K562 (cell line): ENCODE measurements around the gene ZNF234. TPM values are rescaled to one million over a fixed set of nuclear protein-coding genes. Genes with fewer than 3 reads are reported as not detected.
A peak's percentile ranks its signal among the peaks of the same experiment; 100 is the strongest.

Experiments used
- ATAC-seq: fragments of 200-7000 bp; cut with Tn5 transposase; 3 replicates; pipeline ENCODE4 v1.9.1; 2020; ENCODE audit warnings: moderate library complexity
- BruUV-seq: library from RNA; stranded (reverse); fragments of 400-500 nt; replicated peaks from 2 replicates; lab custom pipeline; 2021; lab: Mats Ljungman, UMichigan
- CTCF ChIA-PET: fragments of 300-600 bp; formaldehyde crosslinking; extraction: SDS; loops from one replicate; lab custom pipeline; 2021; ENCODE audit warnings: low intra/inter-chr PET ratio; lab: Yijun Ruan, JAX
- POLR2A ChIA-PET: fragments of 300-600, 350-650 bp; sonication (Branson Sonifier 250); formaldehyde crosslinking; extraction: SDS; loops from one replicate; lab custom pipeline; 2021; ENCODE audit warnings: antibody characterized with exemption, inconsistent platforms; lab: Yijun Ruan, JAX
- DNase-seq, 4 experiments: peaks; one replicate each; pipeline versions ENCODE4 v3.0.0 to v3.0.0-alpha.2; 2011 to 2018; ENCODE audit warnings: low spot score in 3 of 4, mixed read lengths in 3 of 4; ENCODE audit errors: extremely low read depth in 1 of 4
- FAIRE-seq: peaks from 2 replicates; lab custom pipeline; 2011; peaks lifted over from hg19 to GRCh38; lab: Jason Lieb, UNC
- H2AFZ ChIP-seq: 2 replicates; pipeline ENCODE4 v1.6.0; 2011; ENCODE audit warnings: low read depth, low read length, control low read depth, inconsistent platforms
- H3K27ac ChIP-seq: fragments of 200-600 bp; 3 replicates; pipeline ENCODE4 v1.8.0; 2011; ENCODE audit warnings: low read depth, mild to moderate bottlenecking, control low read depth, inconsistent platforms, low read length, moderate library complexity, mixed read lengths; ENCODE audit errors: extremely low read depth
- H3K27me3 ChIP-seq, 2 experiments: fragments of 300-600 bp in 1 of 2; 2 replicates in 1 of 2; 3 replicates in 1 of 2; pipeline versions ENCODE4 v1.6.0 to v1.8.0; 2011; ENCODE audit warnings: inconsistent platforms in 2 of 2, low read length in 2 of 2, mild to moderate bottlenecking in 1 of 2, mixed read lengths in 1 of 2, moderate library complexity in 1 of 2; ENCODE audit not compliant: control insufficient read depth in 2 of 2, insufficient read depth in 2 of 2
- H3K36me3 ChIP-seq: fragments of 300-600 bp; 3 replicates; pipeline ENCODE4 v1.8.0; 2011; ENCODE audit warnings: mild to moderate bottlenecking, low read length, inconsistent platforms; ENCODE audit not compliant: control insufficient read depth, insufficient read depth
- H3K4me1 ChIP-seq, 2 experiments: fragments of 200-600 bp in 1 of 2; replicated peaks in 1 of 2; 2 replicates in 1 of 2; 3 replicates in 1 of 2; pipeline versions ENCODE4 v1.5.1 to v1.8.0; 2011; ENCODE audit warnings: inconsistent platforms in 2 of 2, low read length in 2 of 2, mild to moderate bottlenecking in 1 of 2, mixed read lengths in 1 of 2, moderate library complexity in 1 of 2; ENCODE audit not compliant: control insufficient read depth in 2 of 2, insufficient read depth in 2 of 2
- H3K4me2 ChIP-seq: 2 replicates; pipeline ENCODE4 v1.6.1; 2011; ENCODE audit warnings: low read length, control low read depth, inconsistent platforms, mixed read lengths; ENCODE audit not compliant: insufficient read depth
- H3K4me3 ChIP-seq: fragments of 200-600 bp; sonication (generic), shearing (Covaris generic); 2 replicates; pipeline ENCODE4 v1.5.1; 2016; ENCODE audit warnings: control low read depth, inconsistent platforms
- H3K79me2 ChIP-seq: fragments of 200-600 bp; 3 replicates; pipeline ENCODE4 v1.8.0; 2011; ENCODE audit warnings: low read length, inconsistent platforms; ENCODE audit not compliant: control insufficient read depth, insufficient read depth
- H3K9ac ChIP-seq, 2 experiments: 2 replicates each; pipeline versions ENCODE4 v1.6.0 to v1.6.1; 2011; ENCODE audit warnings: low read depth in 2 of 2, low read length in 2 of 2, control low read depth in 1 of 2, inconsistent platforms in 1 of 2, mild to moderate bottlenecking in 1 of 2, mixed read lengths in 1 of 2; ENCODE audit not compliant: insufficient read depth in 1 of 2
- H3K9me1 ChIP-seq: one replicate; pipeline ENCODE4 v1.6.0; 2011; ENCODE audit warnings: inconsistent platforms, mild to moderate bottlenecking, low read length, moderate library complexity; ENCODE audit not compliant: control insufficient read depth, insufficient read depth
- H3K9me3 ChIP-seq: replicated peaks from 2 replicates; pipeline ENCODE4 v1.5.1; 2011; ENCODE audit warnings: low read depth, low read length, inconsistent platforms; ENCODE audit not compliant: control insufficient read depth, insufficient read depth
- H4K20me1 ChIP-seq: replicated peaks from 2 replicates; pipeline ENCODE4 v1.6.1; 2011; ENCODE audit warnings: low read length, inconsistent platforms, mixed read lengths; ENCODE audit not compliant: control insufficient read depth, insufficient read depth
- CBX1 ChIP-seq: sonication (generic); IDR thresholded peaks from 2 replicates; pipeline ENCODE4 v1.6.1; 2016; ENCODE audit warnings: antibody characterized with exemption, low read depth, mild to moderate bottlenecking
- CEBPG ChIP-seq, 3 experiments: fragments of 200-800 bp in 1 of 3; sonication (Bioruptor generic) in 1 of 3; sonication (generic) in 1 of 3; formaldehyde crosslinking in 1 of 3; IDR thresholded peaks in 2 of 3; conservative IDR thresholded peaks in 1 of 3; 2 replicates each; pipeline versions ENCODE4 v1.6.1 to v1.8.0; 2016 to 2022; ENCODE audit warnings: missing compliant biosample characterization in 2 of 3, missing genetic modification characterization in 2 of 3, mild to moderate bottlenecking in 1 of 3, missing genetic modification reagents in 1 of 3
- EWSR1 ChIP-seq: fragments of 450-650 bp; IDR thresholded peaks from 2 replicates; pipeline ENCODE4 v1.6.1; 2018; ENCODE audit warnings: borderline replicate concordance, mild to moderate bottlenecking, low read depth, moderate library complexity; ENCODE audit not compliant: partially characterized antibody
- JUND ChIP-seq, 2 experiments: IDR thresholded peaks; 2 replicates in 1 of 2; 3 replicates in 1 of 2; pipeline ENCODE4 v1.6.1; 2011; ENCODE audit warnings: borderline replicate concordance in 2 of 2, low read depth in 2 of 2, low read length in 2 of 2, improper control_type of control experiment in 1 of 2, missing biosample characterization in 1 of 2, missing genetic modification characterization in 1 of 2, missing genetic modification reagents in 1 of 2
- SRSF7 ChIP-seq: fragments of 200-400 bp; formaldehyde crosslinking; optimal IDR thresholded peaks from 2 replicates; pipeline ENCODE3; 2017; ENCODE audit warnings: mild to moderate bottlenecking, low read depth, low read length
- U2AF1 ChIP-seq: fragments of 200-400 bp; formaldehyde crosslinking; optimal IDR thresholded peaks from 2 replicates; pipeline ENCODE3; 2017; ENCODE audit warnings: mild to moderate bottlenecking, low read depth, low read length, moderate library complexity
- ZBED1 ChIP-seq: IDR thresholded peaks from 2 replicates; pipeline ENCODE4 v1.6.1; 2014
- WGBS: fragments of 100-300 bp; shearing (Covaris generic); methylation state at CpG from one replicate; pipeline ENCODE4 v1.1.6; 2016; ENCODE audit warnings: low coverage, mixed read lengths; ENCODE audit not compliant: insufficient coverage; ENCODE audit errors: missing lambda C conversion rate; 5-methylcytosine and 5-hydroxymethylcytosine counted together
- in situ Hi-C: fragments of 300-500 bp; cut with MboI; formaldehyde crosslinking; loops from 4 replicates; pipeline ENCODE4 v1.15.0; 2018; ENCODE audit warnings: inconsistent platforms, mixed read lengths
- intact Hi-C: fragments of 100-400 bp; cut with micrococcal nuclease; formaldehyde crosslinking; loops from 2 replicates; pipeline ENCODE4 v1.14.2; 2022
- polyA plus RNA-seq, 8 experiments: library from polyadenylated mRNA; depleted of rRNA in 4 of 8; stranded (reverse) in 5 of 8; unstranded in 3 of 8; fragments of >200 nt; fragmentation: Nextera tagmentation in 2 of 8; fragmentation: Illumina TruSeq in 1 of 8; extraction: Ambion mirVana in 2 of 8; extraction: Trizol in 1 of 8; gene quantifications; 2 replicates each; pipeline versions ENCODE4 v1.2.1 to v1.2.3, GENCODE V29; 2011 to 2014; ENCODE audit warnings: inconsistent platforms in 1 of 8, missing spikeins in 1 of 8
- total RNA-seq, 7 experiments: library from RNA; depleted of rRNA in 6 of 7; stranded (reverse); fragments of >200 nt in 6 of 7; fragmentation: Illumina TruSeq in 2 of 7; extraction: Trizol in 2 of 7; gene quantifications; 2 replicates each; pipeline versions ENCODE4 v1.2.1 to v1.2.3, GENCODE V29; 2011 to 2021; ENCODE audit warnings: low replicate concordance in 1 of 7

ZNF234 gene
- total and polyA plus RNA-seq, 9 of the 15 experiments (the other 6 are each of a cell fraction or from before 2014, with no cell fraction given) = 0.82 to 2.9 (median 1.5) TPM

DNA sequence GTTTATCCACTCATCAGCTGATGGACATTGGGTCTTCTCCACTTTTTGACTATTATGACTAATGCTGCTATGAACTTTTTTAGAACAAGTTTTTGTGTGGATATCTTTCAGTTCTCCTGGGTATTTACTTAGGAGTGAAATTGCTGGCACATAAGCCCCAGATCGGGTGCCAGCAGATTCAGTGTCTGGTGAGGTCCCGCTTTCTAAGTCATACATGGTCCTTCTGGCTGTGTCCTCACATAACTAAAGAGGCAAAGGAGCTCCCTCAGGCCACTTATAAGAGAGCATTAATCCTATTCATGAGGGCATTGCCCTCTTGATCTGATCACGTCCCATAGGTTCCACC, 22.9 kb downstream of the ZNF234 start:
- peaks cover 3% of the 10 kb centered on the region; the same call in 1 of the 2 replicates for H3K9me3 ChIP-seq
- no peaks in the 10 kb centered on the region for H3K9me1 ChIP-seq
- peaks cover 9% of the 10 kb centered on the region; the same call in 1 of the 3 replicates for H3K36me3 ChIP-seq
- peak overlapping the region; percentile 93 for H3K4me2 ChIP-seq
- no peaks in the 10 kb centered on the region; a peak in 1 of 5 replicates for H3K4me1 ChIP-seq
- H3K27me3 ChIP-seq = no peaks in the 10 kb centered on the region
- ATAC-seq (no peak; the same call in 2 of the 3 replicates), DNase-seq (peak in 1 of 4 experiments; percentile 6), FAIRE-seq (no peak)
- H3K79me2 ChIP-seq = peaks cover 3% of the 10 kb centered on the region; the same call in 2 of the 3 replicates
- no TSS peak for BruUV-seq
- in situ Hi-C loops (no loop called here), intact Hi-C loops (no loop called here)
- no peak for TF ChIP-seq ZBED1
- no peak for TF ChIP-seq CEBPG (CRISPR knock-in tag; IDR thresholded peaks at IDR 0.05)
- no peak for TF ChIP-seq CEBPG (tag; conservative IDR thresholded peaks at IDR 0.05 in 1 of 2, IDR thresholded peaks at IDR 0.05 in 1 of 2)
- TF ChIP-seq EWSR1 = no peak
- TF ChIP-seq SRSF7 = no peak
- no peak for TF ChIP-seq U2AF1
- no peak for TF ChIP-seq JUND (IDR thresholded peaks at IDR 0.05; ENCODE audit: borderline replicate concordance, low read depth, low read length)
- TF ChIP-seq JUND (tag; IDR thresholded peaks at IDR 0.05; ENCODE audit: borderline replicate concordance, low read depth, low read length) = no peak
- peak; percentile 1 for TF ChIP-seq CBX1
- CTCF ChIA-PET = no interaction called here
- H4K20me1 ChIP-seq = no peaks in the 10 kb centered on the region
- POLR2A ChIA-PET = interaction anchor here (0.9 to 2.1 kb wide), 9 partner anchors 10 to 141 kb away, joined by 3 to 11 read pairs (median 3); partner anchors contain the start of gene ZNF235
- peak overlapping the region; percentile 98 for H2AFZ ChIP-seq
- peak overlapping the region; percentile 80 for H3K27ac ChIP-seq
- H3K9ac ChIP-seq = peak overlapping the region in 1 of 2 experiments; percentile 75; a peak in 1 of 4 replicates
- 36% methylated on average over 3 of the region's 3 CpGs for WGBS
- H3K4me3 ChIP-seq = peak overlapping the region; percentile 64
